IPS DF 6.9 (cell line): ENCODE measurements around the gene EYA2.

Experiments used
- DNase-seq: peaks from one replicate; pipeline ENCODE4 v3.0.0-alpha.2; 2013; ENCODE audit warnings: low read depth, low spot score
- H3K27ac ChIP-seq: one replicate; pipeline ENCODE4 v1.5.1; 2013; ENCODE audit warnings: low read length, control low read depth
- H3K27me3 ChIP-seq: 2 replicates; pipeline ENCODE4 v1.6.1; 2013; ENCODE audit warnings: mild to moderate bottlenecking, low read length; ENCODE audit not compliant: control insufficient read depth, insufficient read depth
- H3K36me3 ChIP-seq: 2 replicates; pipeline ENCODE4 v1.6.1; 2013; ENCODE audit warnings: low read length; ENCODE audit not compliant: control insufficient read depth, insufficient read depth
- H3K4me1 ChIP-seq: 2 replicates; pipeline ENCODE4 v1.6.1; 2013; ENCODE audit warnings: low read length; ENCODE audit not compliant: control insufficient read depth, insufficient read depth
- H3K4me3 ChIP-seq: 2 replicates; pipeline ENCODE4 v1.5.1; 2013; ENCODE audit warnings: mild to moderate bottlenecking, low read length
- H3K9me3 ChIP-seq: 2 replicates; pipeline ENCODE4 v1.6.1; 2013; ENCODE audit warnings: low read length, inconsistent platforms; ENCODE audit not compliant: control insufficient read depth, insufficient read depth
- WGBS: extraction: QIAGEN DNeasy Blood & Tissue Kit; methylation state at CpG from one replicate; pipeline ENCODE4 v1.1.7; 2013; ENCODE audit warnings: mixed read lengths, missing lambda C conversion rate; ENCODE audit not compliant: insufficient read length, insufficient coverage; 5-methylcytosine and 5-hydroxymethylcytosine counted together

EYA2 gene

DNA sequence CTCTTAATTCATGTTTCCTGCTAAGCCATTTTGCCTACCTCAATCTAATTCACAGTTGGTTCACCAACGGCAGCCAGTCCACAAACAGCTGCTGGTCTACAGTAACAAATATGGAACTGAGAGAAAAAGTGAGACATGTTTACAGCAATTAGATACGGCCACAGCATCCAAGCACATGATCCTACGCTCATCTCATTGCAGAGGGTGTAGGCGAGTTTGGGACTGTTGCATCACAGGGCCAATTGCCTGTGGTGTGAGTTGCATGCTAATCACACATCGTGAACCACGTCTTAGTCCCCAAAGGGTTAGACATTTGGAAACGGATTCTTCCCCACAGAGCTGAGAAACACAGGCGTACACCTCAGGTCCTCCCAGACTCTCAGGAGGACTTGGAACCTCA lies 166.9 kb downstream of the EYA2 start:
- Histone ChIP-seq H3K27ac (no peak overlapping the region), H3K27me3 (no peaks in the 10 kb centered on the region), H3K4me1 (no peaks in the 10 kb centered on the region), H3K36me3 (no peaks in the 10 kb centered on the region), H3K9me3 (no peaks in the 10 kb centered on the region), H3K4me3 (no peak overlapping the region)
- no CpG with 5 or more reads among the region's 8 CpGs for WGBS
- no peak for DNase-seq

DNA sequence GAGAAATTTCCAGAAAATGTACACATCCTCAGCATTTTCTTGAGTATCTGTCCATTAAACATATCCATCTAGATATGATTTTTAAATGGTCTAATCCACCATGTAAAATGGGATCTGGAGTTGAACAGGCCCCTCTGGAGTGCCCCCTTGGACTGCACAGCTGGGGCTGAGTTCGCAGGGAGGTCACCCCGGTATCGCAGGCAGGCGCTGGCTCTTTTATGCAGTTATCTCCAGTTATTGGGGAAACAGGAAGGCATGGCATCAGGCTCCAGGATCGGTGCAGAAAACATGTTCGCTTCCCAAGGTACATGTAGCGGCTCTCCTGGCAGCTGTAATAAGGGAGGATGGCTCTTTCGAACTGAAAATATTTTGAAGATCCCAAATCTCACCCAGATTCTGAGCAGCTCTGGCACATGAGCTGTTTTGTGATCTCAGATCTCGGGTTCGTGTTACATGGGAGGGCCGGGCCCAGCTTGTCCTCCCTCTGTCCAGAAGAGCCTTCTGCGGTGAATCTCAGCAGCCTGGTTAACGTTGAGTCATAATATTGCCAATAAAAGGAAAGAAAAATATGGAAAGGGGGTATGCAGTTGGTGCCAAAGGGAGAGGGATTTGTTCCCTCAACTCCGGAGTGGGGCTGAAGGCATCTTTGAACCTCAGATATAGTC lies 167.7 kb downstream of the EYA2 start:
- H3K27me3 ChIP-seq: no peaks in the 10 kb centered on the region
- H3K36me3 ChIP-seq: no peaks in the 10 kb centered on the region
- no peak overlapping the region for H3K4me3 ChIP-seq
- H3K27ac ChIP-seq: no peak overlapping the region
- H3K4me1 ChIP-seq: no peaks in the 10 kb centered on the region
- no peak for DNase-seq
- H3K9me3 ChIP-seq: no peaks in the 10 kb centered on the region
- WGBS: no CpG with 5 or more reads among the region's 14 CpGs

DNA sequence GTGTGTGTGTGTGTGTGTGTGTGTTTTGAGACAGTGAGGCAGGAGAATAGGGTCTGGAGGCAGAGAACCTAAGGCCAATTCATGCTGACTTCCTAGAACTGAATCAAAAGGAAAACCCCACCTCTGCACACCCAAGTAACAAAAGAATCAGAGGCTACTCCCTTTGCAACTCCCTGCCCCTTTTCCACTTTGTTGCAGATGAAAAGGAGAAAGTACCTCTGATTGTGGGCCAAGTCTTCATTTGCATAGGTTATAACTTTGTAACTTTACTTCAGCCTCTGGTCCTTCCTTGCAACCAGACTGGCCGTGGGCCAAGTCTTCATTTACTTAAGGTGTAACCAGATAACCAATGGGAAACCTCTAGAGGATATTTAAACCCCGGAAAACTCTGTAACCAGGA lies 168.8 kb downstream of the EYA2 start:
- no peaks in the 10 kb centered on the region for H3K27me3 ChIP-seq
- H3K36me3 ChIP-seq: no peaks in the 10 kb centered on the region
- no peaks in the 10 kb centered on the region; the same call in 1 of the 2 replicates for H3K9me3 ChIP-seq
- no peak overlapping the region for H3K27ac ChIP-seq
- WGBS: no CpG with 5 or more reads among the region's 2 CpGs
- no peak for DNase-seq
- no peak overlapping the region for H3K4me3 ChIP-seq
- no peaks in the 10 kb centered on the region for H3K4me1 ChIP-seq

DNA sequence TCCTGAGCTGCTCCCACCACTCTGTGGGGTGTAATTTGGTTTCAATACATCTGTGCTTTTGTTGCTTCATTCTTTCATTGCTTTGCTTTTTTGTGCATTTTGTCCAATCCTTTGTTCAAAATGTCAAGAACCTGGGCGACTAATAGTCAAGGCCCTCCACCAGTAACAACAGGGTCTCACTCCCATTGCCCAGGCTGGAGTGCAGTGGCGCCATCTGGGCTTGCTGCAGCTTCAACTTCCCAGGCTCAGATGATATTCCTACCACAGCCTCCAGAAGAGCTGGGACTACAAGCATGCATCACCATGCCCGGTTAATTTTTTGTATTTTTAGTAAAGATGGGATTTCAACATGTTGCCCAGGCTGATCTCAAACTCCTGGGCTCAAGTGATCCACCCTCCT lies 169.2 kb downstream of the EYA2 start:
- no peaks in the 10 kb centered on the region for H3K27me3 ChIP-seq
- no peaks in the 10 kb centered on the region for H3K4me1 ChIP-seq
- no peaks in the 10 kb centered on the region for H3K36me3 ChIP-seq
- H3K4me3 ChIP-seq: no peak overlapping the region
- no peaks in the 10 kb centered on the region; the same call in 1 of the 2 replicates for H3K9me3 ChIP-seq
- no peak overlapping the region for H3K27ac ChIP-seq
- no CpG with 5 or more reads among the region's 3 CpGs for WGBS
- DNase-seq: no peak

DNA sequence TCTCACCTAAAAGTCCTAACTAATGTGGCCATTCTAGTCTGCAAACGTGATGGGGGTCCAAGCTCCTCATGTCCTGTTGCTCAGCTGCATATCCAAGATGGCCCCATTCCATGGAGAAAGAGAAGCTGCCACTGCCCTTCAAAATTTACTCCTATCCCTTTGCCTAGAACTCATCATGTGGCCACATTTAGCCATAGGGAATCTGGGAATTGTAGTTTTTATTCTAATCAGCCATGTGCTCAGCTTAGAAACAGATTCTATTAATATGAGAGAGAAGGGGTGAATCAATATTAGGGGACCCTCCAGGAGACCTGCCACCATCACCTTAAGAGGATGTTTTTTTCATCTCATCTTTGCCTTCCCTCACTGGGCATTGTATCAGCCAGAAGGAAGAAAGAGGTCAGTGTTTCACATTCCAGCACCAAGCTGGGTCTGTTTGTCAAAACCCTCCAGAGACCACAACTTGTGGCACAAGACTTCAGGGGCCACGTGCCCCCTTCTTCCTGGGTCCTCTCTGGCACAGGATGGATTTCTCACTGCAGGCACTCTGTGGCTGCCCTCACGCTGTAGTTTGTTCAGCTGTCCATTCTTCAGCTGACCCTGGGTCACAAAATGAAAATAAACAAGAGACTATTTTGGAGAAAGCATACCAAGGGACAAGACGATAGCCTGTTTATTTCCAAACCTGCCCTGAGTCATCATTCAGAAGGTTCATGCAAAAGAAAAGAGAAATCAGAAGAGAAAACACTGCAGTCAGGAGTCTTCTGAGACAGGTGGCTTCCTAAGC lies 172.0 kb downstream of the EYA2 start:
- Histone ChIP-seq H3K4me3 (no peak overlapping the region), H3K9me3 (no peaks in the 10 kb centered on the region; the same call in 1 of the 2 replicates), H3K36me3 (no peaks in the 10 kb centered on the region), H3K4me1 (no peaks in the 10 kb centered on the region), H3K27me3 (no peaks in the 10 kb centered on the region), H3K27ac (no peak overlapping the region)
- WGBS: no CpG with 5 or more reads among the region's 4 CpGs
- DNase-seq: no peak

DNA sequence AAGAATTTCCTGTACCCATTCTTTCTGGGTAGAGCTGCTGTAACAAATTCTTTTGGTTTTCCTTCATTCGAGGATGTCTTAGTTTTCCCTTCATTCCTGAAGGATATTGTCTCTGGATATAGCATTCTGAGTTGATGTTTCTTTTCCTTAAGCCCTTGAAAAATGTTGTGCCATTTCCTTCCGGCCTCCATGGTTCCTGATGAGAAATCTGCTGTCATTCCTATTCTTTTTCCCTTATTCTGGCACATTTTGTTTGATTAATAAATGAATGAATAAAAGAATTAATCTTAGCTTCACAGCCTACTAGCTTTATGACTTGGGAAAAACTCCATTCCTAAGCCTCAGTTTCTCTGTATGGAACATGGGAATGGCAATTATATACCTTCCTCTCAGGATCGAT lies 173.1 kb downstream of the EYA2 start:
- no peaks in the 10 kb centered on the region for H3K36me3 ChIP-seq
- no peak overlapping the region for H3K4me3 ChIP-seq
- H3K4me1 ChIP-seq: no peaks in the 10 kb centered on the region
- WGBS: no CpG with 5 or more reads among the region's 3 CpGs
- no peaks in the 10 kb centered on the region for H3K27me3 ChIP-seq
- H3K27ac ChIP-seq: no peak overlapping the region
- no peak for DNase-seq
- H3K9me3 ChIP-seq: no peaks in the 10 kb centered on the region; the same call in 1 of the 2 replicates

DNA sequence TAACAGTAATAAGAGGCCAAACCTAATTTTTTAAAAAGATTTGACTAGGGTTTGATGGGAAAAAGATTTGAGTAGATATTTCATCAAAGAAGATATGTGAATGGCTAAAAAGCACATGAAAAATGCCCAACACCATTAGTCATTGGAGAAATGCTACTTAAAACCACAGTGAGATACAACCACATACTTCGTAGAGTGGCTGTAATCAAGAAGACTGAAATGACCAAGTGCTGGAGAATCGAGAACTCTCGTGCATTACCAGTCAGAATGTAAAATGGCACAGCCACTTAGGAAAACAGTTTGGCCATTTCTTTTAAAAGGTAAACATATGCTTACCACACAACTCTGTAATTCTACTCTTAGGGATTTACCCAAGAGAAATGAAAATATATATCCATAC lies 175.5 kb downstream of the EYA2 start:
- no CpG with 5 or more reads among the region's 3 CpGs for WGBS
- Histone ChIP-seq H3K9me3 (no peaks in the 10 kb centered on the region; the same call in 1 of the 2 replicates), H3K27ac (no peak overlapping the region), H3K27me3 (no peaks in the 10 kb centered on the region), H3K4me3 (no peak overlapping the region), H3K36me3 (no peaks in the 10 kb centered on the region), H3K4me1 (no peaks in the 10 kb centered on the region)
- DNase-seq: no peak

DNA sequence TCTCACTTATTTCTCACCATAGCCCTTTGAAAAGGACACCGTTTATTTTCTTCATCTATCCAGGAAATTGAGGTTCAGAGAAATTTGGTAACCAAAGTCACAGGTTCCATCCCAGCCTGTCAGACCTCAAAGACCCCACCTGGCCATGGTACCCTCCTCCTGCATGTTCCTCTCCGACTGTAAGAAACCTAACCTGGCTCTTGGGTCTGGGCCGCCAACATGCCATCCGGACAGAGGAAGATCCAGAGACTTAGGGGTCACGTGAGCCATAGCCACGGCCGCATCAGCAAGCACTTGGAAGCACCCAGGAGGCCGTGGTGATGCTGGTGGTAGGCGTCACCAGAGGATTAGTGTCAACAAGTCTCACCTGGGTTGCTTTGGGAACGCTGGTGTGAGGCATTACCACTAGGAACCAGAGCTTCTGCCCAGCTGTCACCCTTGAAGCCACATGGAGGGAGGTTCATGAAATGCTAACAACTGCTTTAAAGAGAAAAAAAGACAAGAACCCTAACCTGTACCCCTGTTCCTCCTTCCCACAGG lies 177.1 kb downstream of the EYA2 start:
- Histone ChIP-seq H3K4me3 (no peak overlapping the region), H3K27ac (no peak overlapping the region), H3K4me1 (no peaks in the 10 kb centered on the region), H3K27me3 (no peaks in the 10 kb centered on the region), H3K9me3 (no peaks in the 10 kb centered on the region; the same call in 1 of the 2 replicates), H3K36me3 (no peaks in the 10 kb centered on the region)
- DNase-seq: no peak
- WGBS: no CpG with 5 or more reads among the region's 10 CpGs

DNA sequence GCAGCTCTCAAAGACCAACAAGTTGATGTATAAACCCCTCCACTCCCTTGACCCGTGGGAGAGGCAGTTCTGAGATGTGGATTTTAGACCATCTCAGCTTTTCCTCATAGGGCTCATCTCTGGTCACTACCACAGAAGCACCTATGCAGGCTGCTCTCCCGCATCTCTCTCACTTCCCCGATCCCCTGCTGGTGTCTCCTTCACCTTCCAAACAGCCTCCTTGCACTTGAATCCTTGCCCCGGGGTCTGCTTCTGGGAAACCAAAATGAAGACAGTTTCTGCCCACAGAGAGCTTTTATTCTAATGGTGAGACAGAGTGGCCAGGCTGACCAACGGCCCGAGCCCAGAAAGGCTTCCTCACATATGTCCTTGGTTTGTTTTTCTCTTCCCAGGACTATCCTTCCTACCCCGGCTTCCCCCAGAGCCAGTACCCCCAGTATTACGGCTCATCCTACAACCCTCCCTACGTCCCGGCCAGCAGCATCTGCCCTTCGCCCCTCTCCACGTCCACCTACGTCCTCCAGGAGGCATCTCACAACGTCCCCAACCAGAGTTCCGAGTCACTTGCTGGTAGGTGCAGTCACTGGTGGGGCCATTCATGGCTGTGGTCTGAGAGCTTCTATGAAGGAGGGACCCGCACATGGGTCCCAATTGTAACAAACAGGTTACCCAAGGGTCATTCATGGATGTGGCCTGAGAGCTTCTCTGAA lies 179.3 kb downstream of the EYA2 start:
- no CpG with 5 or more reads among the region's 16 CpGs for WGBS
- Histone ChIP-seq H3K27ac (no peak overlapping the region), H3K27me3 (no peaks in the 10 kb centered on the region), H3K9me3 (no peaks in the 10 kb centered on the region), H3K4me1 (no peaks in the 10 kb centered on the region), H3K4me3 (no peak overlapping the region), H3K36me3 (no peaks in the 10 kb centered on the region)
- DNase-seq: no peak

DNA sequence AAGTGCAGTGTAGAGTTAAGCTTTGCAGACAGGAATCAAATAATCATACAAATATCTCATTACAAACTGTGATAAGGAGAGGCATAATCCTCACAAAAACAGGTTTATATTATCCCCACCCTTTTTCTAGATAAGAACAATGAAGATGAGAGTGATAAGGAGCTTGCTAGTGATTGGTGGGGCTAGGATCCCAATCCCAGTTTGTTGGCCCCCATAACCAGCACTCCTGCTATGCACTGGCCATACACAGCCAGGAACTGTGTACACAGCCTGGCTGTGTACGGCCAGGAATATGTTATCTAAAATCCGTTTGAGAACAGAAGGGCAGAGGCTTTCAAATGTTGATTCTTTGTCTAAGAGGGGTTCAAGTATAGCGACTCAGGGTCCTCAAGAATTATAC lies 180.6 kb downstream of the EYA2 start:
- Histone ChIP-seq H3K9me3 (no peaks in the 10 kb centered on the region), H3K36me3 (no peaks in the 10 kb centered on the region), H3K4me1 (no peaks in the 10 kb centered on the region), H3K27me3 (no peaks in the 10 kb centered on the region), H3K27ac (no peak overlapping the region), H3K4me3 (no peak overlapping the region)
- no CpG with 5 or more reads among the region's 3 CpGs for WGBS
- DNase-seq: no peak
